HG03457 (cell line): Measurements from ENCODE around the gene GNB5.

ENCODE experiments used
- ATAC-seq: cut with Tn5 transposase; IDR thresholded peaks from one replicate; pipeline ENCODE4 v1.9.1; 2021; ENCODE audit warnings: moderate number of reproducible peaks; ENCODE audit not compliant: unreplicated experiment

GNB5 gene

DNA sequence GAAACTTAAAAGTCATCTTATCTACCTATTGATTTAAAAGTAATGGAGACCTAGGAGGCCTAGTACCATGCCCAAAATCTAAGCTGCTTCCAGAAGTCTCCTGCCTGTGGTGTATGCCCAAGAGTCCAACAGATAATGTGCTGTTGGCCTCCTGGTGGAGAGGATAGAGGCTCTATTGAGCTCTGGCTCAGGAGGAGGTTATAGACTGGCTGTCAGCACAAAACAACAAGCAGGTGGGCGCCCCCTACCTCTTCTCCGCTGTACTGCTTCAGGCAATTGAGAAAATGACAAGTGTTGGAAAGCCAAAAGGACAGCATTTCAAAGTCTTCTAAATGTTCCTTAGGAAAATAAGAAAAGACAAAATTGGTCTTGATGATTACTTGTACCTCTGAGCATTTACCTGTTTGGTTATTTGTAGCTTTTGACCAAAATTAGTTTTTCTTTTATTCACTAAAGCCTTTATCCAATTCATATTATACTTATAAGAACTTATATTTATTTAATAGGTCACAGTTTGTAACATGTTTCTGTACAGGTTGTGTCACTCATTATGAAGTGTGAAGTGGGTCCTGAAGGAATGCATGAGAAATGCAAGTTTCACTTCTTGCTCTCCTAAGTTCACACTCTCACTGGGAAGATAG lies 17.2 kb upstream of the GNB5 start:
- ATAC-seq = no peak

DNA sequence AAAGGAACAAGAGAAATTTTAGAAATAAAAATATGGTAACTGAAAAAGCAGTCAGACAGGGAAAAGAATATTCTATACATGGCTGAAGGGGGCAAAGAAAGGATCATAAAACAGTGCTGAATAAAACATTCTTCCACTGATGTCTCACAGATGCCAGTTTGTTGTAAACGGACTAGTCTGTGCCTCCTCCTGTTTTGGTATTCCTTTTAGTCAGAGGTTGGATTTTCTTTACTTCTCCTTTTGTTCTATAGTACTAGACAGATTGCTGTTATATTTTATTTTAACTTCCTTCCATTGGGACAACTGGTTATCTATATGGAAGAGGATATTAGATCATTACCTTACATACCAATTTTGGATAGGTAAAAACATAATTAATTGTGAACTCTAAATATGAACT lies 16.0 kb upstream of the GNB5 start:
- ATAC-seq = no peak

DNA sequence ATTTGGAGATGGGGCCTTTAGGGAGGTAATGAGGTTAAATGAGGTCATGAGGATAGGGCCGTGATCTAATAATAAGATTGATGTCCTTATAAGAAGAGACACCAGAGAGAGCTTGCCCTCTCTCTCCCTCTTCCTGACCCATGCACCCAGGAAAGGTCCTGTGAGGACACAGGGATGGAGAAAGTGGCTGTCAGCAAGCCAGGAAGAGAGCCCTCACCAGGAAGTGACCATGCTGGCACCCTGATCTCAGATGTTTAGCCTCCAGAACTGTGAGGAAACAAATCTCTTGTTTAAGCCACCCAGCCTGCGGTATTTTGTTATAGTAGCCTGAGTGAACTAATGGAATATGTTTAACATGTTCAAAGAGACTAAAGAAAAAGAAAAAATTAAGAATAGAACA lies 15.3 kb upstream of the GNB5 start:
- ATAC-seq = no peak

DNA sequence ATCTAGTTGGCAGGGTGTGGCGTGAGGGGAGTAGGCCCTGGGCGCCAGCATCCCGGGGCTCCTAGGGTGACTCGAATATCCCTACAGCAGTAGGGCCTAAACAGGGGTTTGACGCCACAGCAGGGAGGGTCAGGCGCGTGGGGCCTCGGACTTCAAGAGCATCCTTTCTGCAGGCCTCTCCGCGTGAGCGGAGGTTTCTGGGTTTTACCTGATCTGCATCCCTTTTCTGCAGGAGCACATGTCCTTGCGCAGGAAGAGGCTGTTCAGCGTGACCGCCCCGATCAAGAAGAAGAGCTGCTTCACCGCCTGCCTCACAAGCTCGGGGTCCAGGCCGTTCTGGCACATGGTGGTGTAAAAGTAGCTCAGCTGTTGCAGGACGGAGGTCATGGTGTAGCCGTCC lies 13.5 kb upstream of the GNB5 start:
- no peak for ATAC-seq

DNA sequence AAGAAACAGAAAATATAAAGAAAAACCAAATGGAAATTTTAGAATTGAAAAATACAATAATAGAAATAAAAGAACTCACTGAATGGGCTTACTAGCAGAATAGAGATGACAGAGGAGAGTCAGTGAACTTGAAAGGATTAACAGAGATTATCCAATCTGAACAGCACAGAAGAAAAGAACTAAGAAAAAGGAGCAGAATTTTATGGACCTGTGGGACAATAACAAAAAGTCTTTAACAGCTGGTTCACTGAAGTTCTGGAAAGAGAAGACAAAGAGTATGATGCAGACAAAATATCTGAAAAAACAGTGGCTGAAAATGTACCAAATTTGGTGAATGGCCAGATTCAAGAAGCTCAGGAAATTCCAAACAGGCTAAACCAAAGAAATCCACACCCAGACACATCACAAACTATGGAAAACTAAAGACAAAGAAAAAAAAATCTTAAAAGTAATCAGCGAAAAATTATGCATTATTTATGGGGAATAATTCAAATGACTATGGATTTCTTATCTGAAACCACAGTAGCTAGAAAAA lies 9.7 kb upstream of the GNB5 start:
- ATAC-seq = no peak

DNA sequence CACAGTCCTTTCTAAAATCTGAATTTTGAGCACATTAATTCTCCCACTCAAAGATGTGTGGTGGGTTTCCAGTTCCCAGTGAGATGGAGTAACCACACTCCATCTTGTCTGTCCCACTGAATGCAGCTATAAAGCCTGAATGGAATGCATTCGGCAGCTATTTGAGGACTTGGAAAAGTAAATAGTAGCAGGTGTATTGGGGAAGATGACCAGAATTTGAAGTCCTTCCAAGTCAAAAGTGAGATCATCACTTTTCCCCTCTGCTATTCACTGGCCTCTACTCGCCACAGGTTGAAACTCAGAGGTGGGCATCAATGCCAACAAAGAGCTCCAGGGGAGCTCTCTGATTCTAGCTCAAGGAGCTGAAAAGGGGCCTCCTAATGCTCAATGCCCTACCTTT lies 8.1 kb upstream of the GNB5 start:
- ATAC-seq = no peak

DNA sequence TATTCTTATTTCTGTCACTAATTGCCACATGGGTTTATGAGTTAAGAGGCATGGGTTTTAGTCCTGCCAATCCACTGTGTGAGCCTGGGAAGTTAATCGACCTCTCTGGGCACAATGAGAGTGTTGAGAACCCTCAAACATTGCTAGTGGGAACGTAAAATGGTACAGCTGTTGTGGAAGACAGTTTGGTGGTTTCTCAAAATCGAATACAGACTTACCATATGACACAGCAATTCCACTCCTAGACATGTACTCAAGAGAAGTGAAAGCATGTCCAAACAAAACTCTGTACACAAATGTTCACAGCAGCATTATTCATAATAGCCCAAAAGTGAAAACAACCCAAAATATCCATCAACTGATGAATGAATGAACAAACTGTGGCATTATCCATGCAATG lies 5.7 kb upstream of the GNB5 start:
- ATAC-seq = no peak

DNA sequence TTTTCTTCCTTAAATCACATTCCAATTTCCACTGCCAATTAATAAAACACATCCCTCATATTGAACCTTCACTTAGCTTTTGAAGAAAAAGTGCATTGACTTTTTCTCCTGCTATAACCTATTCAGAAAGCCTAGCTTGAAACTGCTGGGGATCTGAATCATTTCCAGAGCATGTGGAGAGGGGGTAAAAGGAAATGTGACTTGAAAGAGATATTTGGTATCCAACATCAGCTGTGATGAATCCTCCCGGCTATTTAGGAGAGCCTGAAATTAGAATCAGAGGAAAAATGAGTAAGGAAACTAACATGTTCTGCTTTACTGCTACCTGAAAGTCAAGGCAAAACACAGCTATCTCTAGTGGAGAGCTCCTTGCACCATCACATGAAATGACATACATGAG lies 2.6 kb upstream of the GNB5 start:
- ATAC-seq = no peak

DNA sequence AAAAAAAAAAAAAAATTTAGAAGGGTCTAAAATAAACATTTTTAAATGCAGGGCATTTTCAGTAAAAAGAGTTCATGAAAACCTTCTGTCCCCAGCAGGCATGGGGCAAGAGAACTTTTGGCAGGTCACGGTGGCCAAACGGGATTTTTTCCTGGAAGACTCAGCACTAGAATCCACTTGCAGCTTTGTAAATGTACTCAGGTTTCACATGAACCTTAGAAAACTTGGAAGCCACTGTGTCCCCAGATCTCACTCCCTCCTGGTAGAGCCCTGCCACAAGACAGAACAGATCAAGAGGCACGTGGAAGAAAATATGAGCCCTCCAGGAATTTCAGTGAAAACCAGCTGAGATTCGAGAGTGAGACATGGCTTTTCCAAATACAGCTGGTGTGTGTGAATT lies 2.1 kb upstream of the GNB5 start:
- ATAC-seq = no peak

DNA sequence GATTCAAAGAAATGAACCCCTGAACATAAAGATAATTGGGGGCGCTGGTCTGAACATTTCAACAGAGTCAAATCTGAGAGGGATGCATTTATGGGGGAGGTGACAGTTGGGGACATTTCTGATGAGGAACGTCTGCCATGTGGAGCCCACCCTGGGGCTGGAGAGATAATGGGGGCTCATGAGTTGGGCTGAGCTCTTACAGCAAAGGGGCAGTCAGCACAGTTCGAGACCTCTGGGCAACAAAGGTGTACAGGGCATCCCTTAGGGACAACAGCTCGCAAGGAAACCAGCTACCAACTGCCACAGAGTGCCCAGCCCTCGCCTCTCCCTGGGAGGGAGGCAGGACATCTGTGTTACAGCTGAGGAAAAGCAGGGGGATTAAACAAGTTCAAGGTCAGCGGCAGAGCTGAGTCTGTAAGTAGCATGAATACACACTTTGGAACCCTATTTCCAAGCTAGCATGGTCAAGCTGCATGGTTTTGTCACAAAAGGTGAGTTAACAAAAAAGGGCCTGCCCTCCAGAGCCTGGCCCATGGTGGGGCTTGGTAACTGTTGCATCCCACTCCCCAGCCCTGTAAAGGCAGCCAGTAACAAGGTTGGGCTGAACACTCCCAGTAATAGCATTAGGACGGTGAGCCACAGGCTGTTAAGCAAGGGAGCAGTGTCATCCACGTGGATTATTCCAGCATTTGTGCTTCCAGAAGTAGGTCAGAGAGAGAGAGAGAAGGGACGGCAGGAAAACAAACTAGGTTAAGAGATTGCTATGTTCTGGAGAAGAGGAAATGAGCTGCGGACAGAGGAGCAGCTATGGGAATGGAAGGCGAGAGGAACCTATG lies 4.3 kb downstream of the GNB5 start:
- no peak for ATAC-seq

DNA sequence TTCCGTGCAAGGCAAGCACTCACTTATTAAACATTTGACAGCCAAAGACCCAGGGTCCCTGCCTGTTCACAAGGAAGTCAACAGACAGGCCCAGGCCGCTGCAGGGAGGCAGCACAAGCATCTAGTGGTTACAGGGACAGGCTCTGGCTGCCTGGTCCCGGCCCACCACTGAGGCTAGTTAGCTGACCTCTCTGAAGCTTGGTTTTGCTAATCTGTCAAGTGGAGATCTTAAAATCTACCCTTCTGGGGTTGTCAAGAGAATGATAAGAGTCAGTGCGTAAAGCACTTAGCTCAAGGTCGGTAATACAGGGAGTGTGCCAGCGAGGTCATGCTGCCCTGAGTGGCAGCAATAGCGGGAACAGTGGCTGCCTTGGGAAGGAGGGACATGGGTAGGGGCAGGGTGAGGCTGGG lies 6.0 kb downstream of the GNB5 start:
- ATAC-seq = no peak

DNA sequence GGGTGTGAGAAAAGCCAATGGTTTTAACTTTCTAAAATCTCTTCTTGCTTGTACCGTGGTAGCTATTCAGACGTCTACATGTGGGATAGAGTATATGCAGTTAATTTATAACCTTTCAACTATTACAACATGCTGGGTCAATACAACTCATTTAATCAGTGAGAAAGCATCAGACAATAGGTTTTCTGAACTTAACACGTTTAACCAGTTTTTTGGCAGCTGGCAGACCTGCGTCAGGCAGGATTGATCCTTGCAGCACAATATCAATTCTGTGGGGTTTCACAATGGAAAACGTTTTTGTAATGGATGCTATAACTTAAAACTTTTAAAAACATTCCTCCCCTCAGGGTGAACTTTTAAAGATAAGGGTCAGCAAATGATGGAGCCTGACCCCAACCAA lies 6.5 kb downstream of the GNB5 start:
- ATAC-seq = no peak

DNA sequence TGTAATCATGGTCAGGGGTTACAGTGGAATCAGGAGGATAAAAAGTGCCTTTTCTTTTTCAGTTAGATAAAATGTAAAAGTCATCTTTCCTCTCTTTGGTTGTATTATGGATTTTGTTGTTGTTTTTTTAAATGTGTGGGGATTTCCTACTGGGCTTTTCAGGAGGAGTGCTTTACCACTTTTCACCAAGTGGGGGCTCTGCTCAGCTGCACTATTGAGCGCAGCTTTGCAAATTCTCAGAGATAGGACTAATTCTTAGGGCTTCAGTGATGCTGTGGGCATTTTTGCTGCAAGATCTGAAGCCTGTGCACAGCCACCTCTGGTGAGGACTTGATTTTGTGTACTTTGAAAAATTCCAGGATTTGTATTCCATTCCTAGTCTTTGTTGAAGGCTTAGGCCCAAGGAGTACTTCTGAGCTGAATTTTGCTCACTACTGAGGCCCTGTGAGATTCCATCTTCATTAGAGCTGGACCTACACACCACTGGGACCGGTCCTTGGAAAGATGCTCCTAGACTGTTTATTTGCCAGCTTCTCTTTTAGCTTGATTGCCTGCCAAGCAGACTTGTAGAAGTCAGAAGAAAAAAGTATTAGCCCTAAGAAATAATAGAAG lies 7.5 kb downstream of the GNB5 start:
- ATAC-seq = no peak

DNA sequence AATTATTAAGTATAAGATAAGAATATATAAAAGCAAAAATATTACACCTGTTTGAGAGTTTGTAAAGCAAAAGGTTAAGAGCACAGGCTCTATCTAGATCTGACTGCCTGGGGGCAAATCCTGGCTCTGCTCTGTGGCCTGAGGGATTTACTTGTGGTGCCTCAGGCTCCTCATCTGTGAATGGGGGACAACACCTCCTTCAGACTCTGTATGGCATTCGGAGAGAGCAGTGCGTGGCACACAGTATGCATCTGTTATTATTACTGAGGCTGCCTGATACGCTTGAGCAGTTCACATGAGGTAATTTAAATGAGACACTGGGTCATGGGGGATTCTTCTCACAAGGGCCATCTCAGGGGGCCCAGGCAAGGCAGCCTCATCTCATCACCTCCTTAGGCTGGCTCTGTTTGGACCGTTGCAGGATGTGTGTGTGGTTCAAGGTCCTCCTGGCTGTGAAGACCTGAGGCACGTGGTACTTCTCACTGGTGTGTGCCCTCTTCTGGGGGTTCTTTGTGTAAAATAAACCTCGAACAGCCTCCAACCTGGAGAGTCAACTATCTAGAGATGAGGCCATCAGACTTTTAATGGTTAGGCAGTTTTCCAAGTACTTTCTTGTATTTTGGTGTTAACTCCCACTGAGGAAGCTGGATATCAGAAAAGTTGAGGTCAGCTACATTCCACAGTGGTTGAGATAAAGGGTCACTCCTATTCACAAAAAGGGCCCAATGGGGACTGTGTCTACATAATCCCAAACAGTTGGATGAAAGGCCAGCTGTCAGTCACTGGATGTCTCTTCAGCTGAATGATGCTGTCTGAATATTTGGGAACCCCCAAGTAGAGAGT lies 9.0 kb downstream of the GNB5 start:
- ATAC-seq = no peak

DNA sequence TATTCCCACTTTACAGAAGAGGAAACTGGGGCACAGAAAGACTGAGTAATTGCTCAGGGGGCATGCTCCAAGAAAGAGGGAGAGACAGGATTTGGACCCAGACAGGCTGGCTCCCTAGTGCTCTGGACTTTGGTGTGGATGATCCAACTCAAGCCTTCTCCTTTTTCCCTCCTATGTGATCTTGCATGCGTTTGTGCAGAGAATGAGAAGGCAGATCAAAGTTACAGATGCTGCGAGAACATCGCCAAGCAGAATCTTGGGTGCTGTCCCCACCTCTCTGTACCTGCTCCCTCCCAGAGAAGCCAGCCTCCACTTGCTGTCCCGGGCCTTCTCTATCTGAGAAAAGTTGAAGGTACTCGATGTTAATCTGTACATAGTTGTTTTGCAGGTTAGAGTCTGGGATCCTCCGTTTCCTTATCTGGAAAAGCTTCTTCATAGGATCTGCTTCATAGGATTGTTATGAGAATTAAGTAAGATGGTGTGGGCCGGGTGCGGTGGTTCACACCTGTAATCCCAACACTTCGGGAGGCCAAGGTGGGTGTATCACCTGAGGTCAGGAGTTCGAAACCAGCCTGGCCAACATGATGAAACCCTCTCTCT lies 10.2 kb downstream of the GNB5 start:
- no peak for ATAC-seq

DNA sequence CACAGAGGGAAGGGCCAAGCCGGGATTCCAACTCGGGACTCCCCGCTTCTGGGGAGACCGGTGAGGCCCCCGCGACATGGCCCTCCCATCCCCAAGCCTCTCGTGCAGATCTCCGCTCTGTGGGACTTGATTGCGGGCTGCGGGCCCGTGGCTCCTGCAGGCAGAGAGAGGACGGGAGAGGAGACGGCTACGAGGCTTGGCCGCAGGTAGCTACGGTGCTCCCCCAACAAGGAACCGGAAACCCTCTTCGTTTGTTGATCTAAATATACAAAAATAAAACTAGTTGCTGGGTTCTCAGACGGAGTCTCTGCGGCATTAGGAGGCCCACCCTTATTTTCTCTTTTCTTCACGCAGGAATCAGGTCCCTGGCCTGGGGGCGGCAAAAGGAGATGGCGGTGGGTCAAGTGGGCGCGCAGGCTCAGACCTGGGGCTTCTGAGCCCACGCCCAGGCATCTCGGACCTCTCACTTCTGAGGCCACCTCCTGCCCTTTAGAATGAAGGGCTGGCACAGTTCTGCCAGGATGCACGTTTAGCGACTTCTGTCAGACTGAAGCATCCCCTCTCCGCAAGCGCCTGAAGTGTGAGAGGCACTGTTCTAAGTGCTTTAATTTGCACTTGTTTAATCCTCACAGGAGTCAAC lies 10.9 kb downstream of the GNB5 start:
- peak; percentile 10 for ATAC-seq

DNA sequence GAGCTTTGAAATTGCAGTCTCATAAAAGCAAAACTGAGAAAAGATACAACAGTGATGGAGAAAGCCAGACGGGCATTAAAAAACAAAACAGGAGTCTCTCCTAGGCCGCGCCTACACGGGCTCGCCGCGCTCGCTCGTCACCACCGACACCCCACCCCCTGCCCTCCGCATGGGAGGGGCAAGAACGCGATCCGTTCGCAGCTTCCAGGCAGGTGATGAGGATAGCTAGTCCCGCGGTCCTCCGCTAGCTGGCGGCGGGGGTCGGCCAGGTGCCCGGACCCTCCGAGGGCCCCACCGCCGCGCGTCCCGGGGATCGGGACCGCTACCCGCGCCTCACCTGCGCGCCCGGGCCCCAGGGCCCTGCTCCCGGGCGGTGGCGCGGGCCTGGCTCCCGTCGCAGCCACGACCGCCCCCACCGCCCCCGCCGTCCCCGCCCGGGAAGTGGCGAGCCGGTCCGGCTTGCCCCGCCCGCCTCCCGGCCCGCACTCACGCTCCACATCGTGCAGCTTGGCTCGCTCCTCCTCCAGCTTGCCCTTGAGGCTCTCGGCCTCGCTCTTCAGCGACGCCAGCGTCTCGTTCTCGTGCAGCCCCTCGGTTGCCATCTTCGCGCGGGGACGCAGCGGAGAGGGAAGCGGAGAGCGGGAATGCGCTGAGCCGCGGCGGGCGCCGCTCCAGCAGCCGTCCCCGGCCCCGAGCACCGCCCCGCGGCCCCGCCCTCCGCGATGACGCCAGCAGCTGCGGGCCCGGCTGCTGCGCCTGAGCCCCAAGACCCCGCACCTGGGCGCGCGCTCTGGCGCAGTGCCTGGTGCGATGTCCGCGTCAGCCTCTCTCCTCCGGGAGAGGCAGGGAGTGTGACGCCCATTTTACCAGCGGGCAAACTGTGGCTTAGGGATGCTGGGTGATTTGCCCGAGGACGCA lies 11.7 kb downstream of the GNB5 start:
- ATAC-seq = peak; percentile 68

DNA sequence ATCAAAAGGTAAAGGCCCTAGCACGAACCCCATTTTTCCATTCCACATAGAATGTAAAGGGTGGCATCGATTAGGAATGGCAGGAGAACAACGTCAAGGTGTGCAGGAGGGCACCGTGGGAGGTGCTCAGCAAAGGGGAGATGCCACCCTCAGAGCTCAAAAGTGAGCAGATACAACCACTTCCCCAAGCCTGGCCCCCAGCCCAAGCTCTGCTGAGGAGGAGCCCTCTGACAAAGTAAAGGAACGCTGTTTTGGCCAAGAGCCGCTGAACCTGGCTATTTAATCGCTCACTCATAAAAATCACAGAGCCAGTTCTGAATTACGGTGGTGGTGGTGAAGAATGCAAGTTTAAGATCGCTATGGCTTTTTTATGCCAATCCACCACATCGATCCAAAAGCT lies 12.4 kb downstream of the GNB5 start:
- ATAC-seq = no peak

DNA sequence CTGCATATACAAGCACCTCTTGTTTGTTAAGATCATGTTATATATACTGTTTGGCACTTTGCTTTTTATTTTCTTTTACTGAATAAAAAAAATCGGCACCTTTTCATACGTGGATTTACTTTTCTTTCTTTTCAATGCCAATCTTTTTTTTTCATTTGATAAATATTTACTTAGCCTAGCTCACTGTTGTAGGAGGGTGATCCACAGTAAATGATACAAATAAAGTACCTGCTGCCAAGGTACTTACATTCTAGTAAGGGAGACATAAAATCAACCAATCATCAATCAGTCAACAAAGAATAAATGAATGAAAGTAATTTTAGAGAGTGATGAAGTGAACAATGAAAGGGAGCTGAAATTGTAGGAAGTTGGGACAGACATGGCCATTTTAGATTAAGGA lies 18.3 kb downstream of the GNB5 start:
- no peak for ATAC-seq
